Neuron (in vitro differentiated cells): ENCODE measurements around the gene SRMS.

Source experiments
- H2AFZ ChIP-seq: one replicate; pipeline ENCODE4 v1.6.1; 2013; ENCODE audit warnings: low read depth, mild to moderate bottlenecking, inconsistent platforms, low read length, moderate library complexity
- H3K27me3 ChIP-seq: one replicate; pipeline ENCODE4 v1.6.1; 2013; ENCODE audit warnings: low read length; ENCODE audit not compliant: insufficient read depth
- H3K36me3 ChIP-seq: one replicate; pipeline ENCODE4 v1.6.1; 2013; ENCODE audit warnings: low read length; ENCODE audit not compliant: insufficient read depth
- H3K4me1 ChIP-seq: one replicate; pipeline ENCODE4 v1.6.1; 2013; ENCODE audit warnings: low read length; ENCODE audit not compliant: insufficient read depth
- H3K4me3 ChIP-seq: 2 replicates; pipeline ENCODE4 v1.5.1; 2013; ENCODE audit warnings: mild to moderate bottlenecking, low read length, moderate library complexity
- H3K9me3 ChIP-seq: one replicate; pipeline ENCODE4 v1.6.1; 2013; ENCODE audit warnings: low read length

Gene SRMS

GRCh38 chr20:63549019-63549418 is 1.5 kb upstream of the SRMS start:
- Histone ChIP-seq H2AFZ (no peak overlapping the region), H3K27me3 (peaks cover 43% of the 10 kb centered on the region), H3K9me3 (no peaks in the 10 kb centered on the region), H3K36me3 (no peaks in the 10 kb centered on the region), H3K4me3 (no peak overlapping the region), H3K4me1 (no peaks in the 10 kb centered on the region)

GRCh38 chr20:63548542-63548941 is 993 bp upstream of the SRMS start:
- Histone ChIP-seq H3K9me3 (no peaks in the 10 kb centered on the region), H3K27me3 (peaks cover 43% of the 10 kb centered on the region), H3K36me3 (no peaks in the 10 kb centered on the region), H3K4me1 (no peaks in the 10 kb centered on the region), H2AFZ (no peak overlapping the region), H3K4me3 (no peak overlapping the region)

DNA sequence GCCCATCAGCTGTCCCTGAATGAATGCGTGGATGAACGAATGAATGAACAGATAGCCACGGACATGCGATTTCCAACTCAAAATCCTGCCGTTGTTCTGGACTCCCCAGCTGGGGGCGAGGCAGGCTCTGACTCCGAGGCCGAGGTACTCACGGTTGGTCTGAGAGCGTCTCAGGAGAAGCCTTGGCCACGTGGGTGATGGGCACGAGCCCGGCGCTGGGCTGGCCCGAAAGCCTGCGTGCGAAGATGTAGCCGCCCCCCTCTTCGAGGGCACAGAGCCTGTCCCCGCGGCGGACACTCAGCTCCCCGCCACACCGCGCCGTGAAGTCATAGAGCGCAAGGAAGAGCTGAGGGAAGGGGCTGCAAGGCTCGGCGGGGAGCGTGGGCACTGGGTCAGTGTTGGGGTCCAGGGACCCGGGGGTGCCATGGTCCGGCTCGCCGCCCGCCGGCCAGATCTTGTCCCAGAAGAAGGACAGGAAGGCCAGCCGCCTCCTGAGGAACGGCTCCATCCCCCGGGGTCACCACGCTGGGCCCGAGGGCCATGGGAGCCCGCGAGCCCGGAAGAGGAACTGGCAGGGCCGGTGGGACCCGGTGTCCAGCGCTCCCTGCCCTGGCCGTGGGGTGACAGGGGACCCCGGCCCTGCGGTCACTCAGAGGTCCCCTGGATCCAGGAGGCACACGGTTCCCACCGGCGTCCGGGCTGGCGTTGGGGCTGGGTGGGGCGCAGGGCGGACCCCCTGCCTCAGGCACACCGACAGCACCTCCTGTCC is 409 bp downstream of the SRMS start:
- H3K4me3 ChIP-seq: no peak overlapping the region
- no peaks in the 10 kb centered on the region for H3K36me3 ChIP-seq
- no peaks in the 10 kb centered on the region for H3K4me1 ChIP-seq
- no peaks in the 10 kb centered on the region for H3K9me3 ChIP-seq
- peaks cover 43% of the 10 kb centered on the region for H3K27me3 ChIP-seq
- no peak overlapping the region for H2AFZ ChIP-seq

DNA sequence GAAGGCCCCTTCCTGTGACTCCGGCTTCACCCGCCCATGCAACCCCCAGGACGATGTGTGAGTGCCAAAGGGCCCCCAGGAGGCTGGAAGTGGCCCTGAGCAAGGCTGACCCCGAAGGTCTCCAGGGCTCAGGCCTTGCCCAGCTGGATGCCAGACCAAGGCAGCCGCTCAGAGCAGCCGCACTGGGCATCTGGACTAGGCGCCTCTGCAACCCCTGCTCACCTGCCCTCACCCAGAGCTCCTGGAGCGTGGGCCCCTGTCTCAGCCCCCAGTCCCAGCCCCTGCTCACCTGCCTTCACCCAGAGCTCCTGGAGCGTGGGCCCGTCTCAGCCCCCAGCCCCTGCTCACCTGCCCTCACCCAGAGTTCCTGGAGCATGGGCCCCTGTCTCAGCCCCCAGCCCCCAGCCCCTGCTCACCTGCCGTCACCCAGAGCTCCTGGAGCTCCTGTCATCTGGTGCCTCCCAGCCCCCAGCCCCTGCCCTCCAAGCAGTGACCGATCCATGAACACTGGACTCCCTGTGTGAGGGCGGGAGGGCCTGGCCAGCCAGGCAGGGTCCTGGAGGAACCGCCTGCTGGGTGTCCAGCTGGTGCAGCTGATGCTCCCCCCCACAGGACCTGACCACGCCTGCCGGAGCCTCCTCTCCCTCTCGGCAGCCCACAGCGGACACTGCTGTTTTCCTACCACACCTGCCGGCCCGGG is 1.1 kb downstream of the SRMS start:
- Histone ChIP-seq H3K9me3 (no peaks in the 10 kb centered on the region), H3K36me3 (no peaks in the 10 kb centered on the region), H2AFZ (no peak overlapping the region), H3K4me1 (no peaks in the 10 kb centered on the region), H3K27me3 (peaks cover 43% of the 10 kb centered on the region), H3K4me3 (no peak overlapping the region)

GRCh38 chr20:63545814-63546213 is 1.7 kb downstream of the SRMS start:
- no peak overlapping the region for H3K4me3 ChIP-seq
- H2AFZ ChIP-seq: no peak overlapping the region
- H3K4me1 ChIP-seq: no peaks in the 10 kb centered on the region
- H3K27me3 ChIP-seq: peaks cover 43% of the 10 kb centered on the region
- no peaks in the 10 kb centered on the region for H3K9me3 ChIP-seq
- H3K36me3 ChIP-seq: no peaks in the 10 kb centered on the region

DNA sequence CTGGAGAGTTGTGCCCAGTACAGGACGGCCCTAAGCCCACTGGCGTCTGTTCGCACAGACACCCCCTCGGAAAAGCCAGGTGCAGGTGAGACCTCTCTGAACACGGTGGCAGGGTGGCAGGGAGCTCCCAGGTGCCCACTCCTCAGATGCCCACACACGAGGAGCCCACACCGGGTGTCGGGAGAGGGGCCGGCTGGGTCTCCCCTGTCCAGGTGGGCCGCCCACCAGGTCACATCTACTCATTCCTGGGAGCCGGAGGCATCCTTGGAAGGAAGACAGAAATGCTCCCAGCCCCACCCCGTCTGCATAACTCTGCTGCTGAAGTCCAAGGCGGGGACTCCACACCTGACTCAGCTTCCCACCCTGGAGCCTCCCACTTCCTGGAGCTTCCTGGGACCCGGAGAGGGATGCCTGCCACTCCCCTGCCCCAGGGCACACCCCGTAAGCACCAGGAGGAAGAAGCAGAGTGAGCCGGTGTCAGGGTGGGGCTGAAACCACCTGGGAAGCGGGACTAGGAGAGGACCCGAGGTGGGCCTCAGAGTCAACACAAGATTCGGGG is 2.5 kb downstream of the SRMS start:
- H3K4me1 ChIP-seq: no peaks in the 10 kb centered on the region
- H3K4me3 ChIP-seq: no peak overlapping the region
- no peaks in the 10 kb centered on the region for H3K9me3 ChIP-seq
- no peak overlapping the region for H2AFZ ChIP-seq
- no peaks in the 10 kb centered on the region for H3K36me3 ChIP-seq
- peaks cover 46% of the 10 kb centered on the region for H3K27me3 ChIP-seq

- Histone ChIP-seq H3K36me3 (no peaks in the 10 kb centered on the region), H3K4me1 (no peaks in the 10 kb centered on the region), H3K27me3 (peaks cover 46% of the 10 kb centered on the region), H3K9me3 (no peaks in the 10 kb centered on the region), H3K4me3 (no peak overlapping the region), H2AFZ (no peak overlapping the region)
Observed at GRCh38 chr20:63544241-63544957, 3.1 kb downstream of the SRMS start.

DNA sequence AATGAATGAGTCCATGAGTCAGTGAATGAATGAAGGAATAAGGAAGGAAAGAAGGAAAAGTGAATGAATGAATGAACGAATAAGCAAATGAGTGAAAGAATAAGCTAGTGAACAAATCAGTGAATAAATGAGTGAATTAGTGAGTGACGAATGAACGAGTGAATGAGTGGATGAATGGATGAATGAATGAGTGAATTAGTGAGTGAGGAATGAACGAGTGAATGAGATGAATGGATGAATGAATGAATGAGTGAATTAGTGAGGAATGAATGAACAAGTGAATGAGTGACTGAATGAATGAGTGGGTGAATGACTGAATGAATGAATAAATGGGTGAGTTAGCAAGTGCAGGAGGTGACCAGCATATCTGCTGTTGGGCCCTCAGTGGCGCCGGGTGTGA is 3.8 kb downstream of the SRMS start:
- no peaks in the 10 kb centered on the region for H3K36me3 ChIP-seq
- no peaks in the 10 kb centered on the region for H3K4me1 ChIP-seq
- H3K27me3 ChIP-seq: peaks cover 44% of the 10 kb centered on the region

GRCh38 chr20:63543131-63543530 is 4.4 kb downstream of the SRMS start:
- no peak overlapping the region for H3K4me3 ChIP-seq
- no peak overlapping the region for H2AFZ ChIP-seq
- no peaks in the 10 kb centered on the region for H3K4me1 ChIP-seq
- no peaks in the 10 kb centered on the region for H3K9me3 ChIP-seq
- H3K27me3 ChIP-seq: peaks cover 38% of the 10 kb centered on the region
- H3K36me3 ChIP-seq: no peaks in the 10 kb centered on the region

More for the DNA sequence above, 3.8 kb downstream of the SRMS start:
- Histone ChIP-seq H3K4me3 (no peak overlapping the region), H2AFZ (no peak overlapping the region), H3K9me3 (no peaks in the 10 kb centered on the region)

DNA sequence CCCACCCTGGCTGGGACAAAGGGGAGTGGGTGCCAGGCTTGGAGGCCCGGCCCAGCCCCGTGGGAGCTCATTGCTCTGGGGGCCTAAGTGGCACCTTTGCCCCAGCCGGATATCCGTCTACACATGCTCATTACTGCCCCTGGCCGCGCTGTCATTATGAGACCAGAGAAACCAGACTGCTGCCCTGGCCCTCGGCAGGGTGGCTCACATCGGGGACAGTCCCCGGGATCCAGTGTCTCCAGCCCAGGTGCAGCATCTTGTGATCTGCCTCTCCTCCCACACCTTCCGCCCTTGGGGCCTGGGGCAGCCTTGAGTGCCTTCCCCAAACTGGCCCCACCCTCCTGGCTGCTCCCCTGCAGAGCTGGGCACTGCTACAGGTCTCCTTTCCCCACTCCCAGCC is 4.9 kb downstream of the SRMS start:
- Histone ChIP-seq H3K4me1 (peaks cover 1% of the 10 kb centered on the region), H3K9me3 (no peaks in the 10 kb centered on the region), H3K27me3 (peaks cover 34% of the 10 kb centered on the region), H3K36me3 (no peaks in the 10 kb centered on the region), H2AFZ (no peak overlapping the region), H3K4me3 (no peak overlapping the region)

DNA sequence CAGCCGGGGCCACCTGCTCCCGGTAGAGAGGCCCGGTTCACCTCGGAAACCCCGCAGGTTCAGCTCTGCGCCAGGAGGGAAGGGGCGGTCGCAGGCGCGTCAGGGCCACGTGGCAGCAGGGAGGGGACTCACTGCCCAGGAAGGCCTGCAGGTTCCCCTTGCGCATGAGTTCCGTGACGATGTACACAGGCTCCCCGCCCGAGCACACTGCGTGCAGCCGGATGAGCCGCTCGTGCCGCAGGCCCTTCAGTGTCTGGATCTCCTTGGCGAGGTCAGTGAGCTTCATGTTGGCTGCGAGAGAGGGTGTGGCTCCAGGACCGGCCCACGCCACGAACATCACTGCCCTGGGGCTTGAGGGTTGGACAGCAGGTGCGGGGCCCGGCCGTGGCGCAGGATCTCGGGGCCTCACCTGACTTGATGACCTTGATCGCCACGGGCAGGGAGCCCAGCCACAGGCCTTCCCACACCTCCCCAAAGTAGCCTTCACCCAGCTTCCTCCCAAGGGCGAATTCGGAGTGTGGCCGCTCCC is 5.5 kb downstream of the SRMS start:
- H3K9me3 ChIP-seq: no peaks in the 10 kb centered on the region
- no peak overlapping the region for H3K4me3 ChIP-seq
- H2AFZ ChIP-seq: no peak overlapping the region
- H3K27me3 ChIP-seq: peaks cover 29% of the 10 kb centered on the region
- H3K4me1 ChIP-seq: peaks cover 4% of the 10 kb centered on the region
- H3K36me3 ChIP-seq: no peaks in the 10 kb centered on the region

DNA sequence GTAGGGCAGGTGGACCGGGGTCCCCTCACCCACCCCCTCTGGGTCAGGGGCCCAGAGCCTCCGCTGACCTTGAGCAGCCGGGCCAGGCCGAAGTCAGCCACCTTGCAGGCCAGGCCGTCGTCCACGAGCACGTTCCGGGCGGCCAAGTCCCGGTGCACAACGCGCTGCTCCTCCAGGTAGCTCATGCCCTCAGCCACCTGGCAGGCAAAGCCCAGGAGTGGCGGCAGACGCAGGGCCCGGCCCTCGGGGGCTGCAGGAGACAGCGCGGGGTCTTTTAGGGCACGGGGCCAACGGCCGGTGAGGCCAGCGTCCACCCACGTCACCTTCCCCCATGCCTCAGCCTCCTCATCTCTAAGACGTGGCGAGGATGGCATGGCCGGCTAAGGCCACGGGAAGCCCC is 6.2 kb downstream of the SRMS start:
- peaks cover 23% of the 10 kb centered on the region for H3K27me3 ChIP-seq

More for the DNA sequence above, 6.2 kb downstream of the SRMS start:
- Histone ChIP-seq H3K36me3 (no peaks in the 10 kb centered on the region), H2AFZ (no peak overlapping the region), H3K4me3 (no peak overlapping the region), H3K9me3 (no peaks in the 10 kb centered on the region), H3K4me1 (peaks cover 4% of the 10 kb centered on the region)
